ENCODE data around the gene VWA1. TPM values are rescaled to one million over a fixed set of nuclear protein-coding genes. Genes with fewer than 3 reads are reported as not detected.
"Not testable (repeated sequence)": the region's sequence is repeated elsewhere in the genome, so short reads cannot be mapped to it uniquely, and the experiment has no call there.

Gene VWA1
- total RNA-seq, 2 donors from 2014 or later: 40.1 to 81.5 TPM

GRCh38 chr1:1420654-1421141 is 14.8 kb upstream of the VWA1 start:
- ATAC-seq (no peak), DNase-seq (no peak)
- intact Hi-C loops (cut with DNase I, micrococcal nuclease): no loop called here

GRCh38 chr1:1421147-1421906 is 14.2 kb upstream of the VWA1 start, which contains the start of gene ANKRD65:
ANKRD65 (minus strand) TSS chr1:1421276; CDS start chr1:1421005, 271 bp downstream.
- DNase-seq: no peak
- ATAC-seq: no peak
- intact Hi-C loops (cut with DNase I, micrococcal nuclease): no loop called here

GRCh38 chr1:1421907-1422464 is 13.5 kb upstream of the VWA1 start:
- intact Hi-C loops (cut with DNase I, micrococcal nuclease): no loop called here
- DNase-seq (no peak), ATAC-seq (no peak)

- intact Hi-C loops (cut with DNase I, micrococcal nuclease): no loop called here
- no peak for DNase-seq
Observed at GRCh38 chr1:1422465-1423244, 12.8 kb upstream of the VWA1 start.

GRCh38 chr1:1423245-1423597 is 12.3 kb upstream of the VWA1 start:
- intact Hi-C loops (cut with DNase I, micrococcal nuclease): no loop called here
- no peak for ATAC-seq
- DNase-seq: no peak

More at GRCh38 chr1:1422465-1423244, 12.8 kb upstream of the VWA1 start:
- ATAC-seq: no peak

- intact Hi-C loops (cut with DNase I, micrococcal nuclease): no loop called here
- no peak for ATAC-seq
- no peak for DNase-seq
Observed at GRCh38 chr1:1424707-1425106, 10.8 kb upstream of the VWA1 start.

- ATAC-seq (no peak), DNase-seq (no peak)
- intact Hi-C loops (cut with DNase I, micrococcal nuclease): no loop called here
Observed at GRCh38 chr1:1425426-1425752, 10.1 kb upstream of the VWA1 start.

GRCh38 chr1:1425753-1426495 is 9.6 kb upstream of the VWA1 start:
- no peak for DNase-seq
- intact Hi-C loops (cut with DNase I, micrococcal nuclease): no loop called here
- no peak for ATAC-seq

- intact Hi-C loops (cut with DNase I, micrococcal nuclease): no loop called here
- DNase-seq (no peak), ATAC-seq (no peak)
Observed at GRCh38 chr1:1426496-1427105, 8.9 kb upstream of the VWA1 start.

- DNase-seq (peak in 1 of 2 donors; percentile 52), ATAC-seq (no peak)
- intact Hi-C loops (cut with DNase I, micrococcal nuclease): no loop called here
Observed at GRCh38 chr1:1427106-1427819, 8.2 kb upstream of the VWA1 start.

GRCh38 chr1:1427820-1428148 is 7.7 kb upstream of the VWA1 start:
- ATAC-seq: no peak
- DNase-seq: no peak
- intact Hi-C loops (cut with DNase I, micrococcal nuclease): no loop called here

- ATAC-seq (no peak), DNase-seq (no peak)
- intact Hi-C loops (cut with DNase I, micrococcal nuclease): no loop called here
Observed at GRCh38 chr1:1428174-1428573, 7.3 kb upstream of the VWA1 start.

GRCh38 chr1:1428967-1429366 is 6.5 kb upstream of the VWA1 start:
- intact Hi-C loops (cut with DNase I, micrococcal nuclease); DNase-seq; ATAC-seq: not testable (repeated sequence)

GRCh38 chr1:1429671-1430073 is 5.8 kb upstream of the VWA1 start:
- DNase-seq (peak in 1 of 2 donors; percentile 39), ATAC-seq (no peak)
- intact Hi-C loops (cut with DNase I, micrococcal nuclease): no loop called here

- DNase-seq (peak; percentile 55 to 66), ATAC-seq (no peak)
- intact Hi-C loops (cut with DNase I, micrococcal nuclease): no loop called here
Observed at GRCh38 chr1:1430114-1430982, 5.1 kb upstream of the VWA1 start.

- DNase-seq (peak; percentile 37 to 58), ATAC-seq (peak; percentile 15)
- intact Hi-C loops (cut with DNase I, micrococcal nuclease): no loop called here
Observed at GRCh38 chr1:1430992-1431844, 4.3 kb upstream of the VWA1 start.
